Measurements from ENCODE around the gene POLR3E.
"Not testable (repeated sequence)": the region's sequence is repeated elsewhere in the genome, so short reads cannot be mapped to it uniquely, and the experiment has no call there.

POLR3E gene

DNA sequence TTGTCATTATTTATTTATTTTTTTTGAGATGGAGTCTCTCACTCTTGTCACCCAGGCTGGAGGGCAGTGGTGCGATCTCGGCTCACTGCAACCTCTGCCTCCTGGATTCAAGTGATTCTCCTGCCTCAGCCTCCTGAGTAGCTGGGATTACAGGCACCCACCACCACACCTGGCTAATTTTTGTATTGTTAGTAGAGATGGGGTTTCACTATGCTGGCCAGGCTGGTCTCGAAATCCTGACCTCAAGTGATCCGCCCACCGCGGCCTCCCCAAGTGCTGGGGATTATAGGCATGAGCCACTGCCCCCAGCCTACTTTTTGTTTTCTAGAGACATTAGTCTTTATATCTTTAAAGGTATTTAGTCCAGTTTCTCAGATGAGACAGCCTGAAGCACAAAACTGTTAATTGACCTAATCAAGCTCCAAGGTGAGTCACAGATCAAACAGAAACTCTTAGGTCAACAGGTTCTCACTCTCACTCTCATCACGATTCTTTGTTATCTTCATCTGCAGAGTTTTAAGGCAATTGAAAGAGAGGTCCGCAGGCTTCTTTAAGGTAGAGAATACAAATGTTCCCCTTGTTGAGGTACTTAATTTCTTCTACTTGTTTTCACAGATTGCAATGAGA lies 71.1 kb downstream of the POLR3E start:
- DNase-seq: not testable (repeated sequence)

DNA sequence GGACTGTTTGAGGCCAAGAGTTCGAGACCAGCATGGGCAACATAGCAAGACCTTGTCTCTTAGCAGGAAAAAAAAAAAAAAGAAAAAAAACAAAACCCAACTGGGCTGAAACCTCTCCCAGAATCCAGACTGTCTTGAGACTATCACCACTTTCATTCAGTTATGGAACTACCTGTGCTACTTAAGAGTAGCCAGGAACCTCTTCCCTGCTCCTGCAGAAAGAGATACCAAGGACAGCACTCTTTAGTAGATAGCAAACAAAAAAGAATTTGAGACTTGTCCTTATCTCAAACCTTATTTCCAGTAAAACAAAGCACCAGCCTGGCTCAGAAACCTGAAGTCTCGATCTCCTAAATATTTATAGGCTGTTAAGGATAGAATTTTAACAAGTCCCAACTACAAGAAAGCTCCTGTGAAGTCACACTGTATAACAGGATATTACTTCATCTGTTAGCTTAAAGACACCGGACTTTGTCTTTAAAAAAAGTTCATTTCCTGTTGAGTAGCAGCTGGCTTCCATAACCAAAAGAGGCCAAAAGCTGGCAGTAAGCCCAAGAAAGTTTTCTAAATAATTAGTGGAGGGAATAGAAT lies 72.1 kb downstream of the POLR3E start:
- DNase-seq: peak in 1 of 2 experiments; percentile 27

- DNase-seq: no peak
Observed at GRCh38 chr16:22370038-22370820, 73.0 kb downstream of the POLR3E start.

DNA sequence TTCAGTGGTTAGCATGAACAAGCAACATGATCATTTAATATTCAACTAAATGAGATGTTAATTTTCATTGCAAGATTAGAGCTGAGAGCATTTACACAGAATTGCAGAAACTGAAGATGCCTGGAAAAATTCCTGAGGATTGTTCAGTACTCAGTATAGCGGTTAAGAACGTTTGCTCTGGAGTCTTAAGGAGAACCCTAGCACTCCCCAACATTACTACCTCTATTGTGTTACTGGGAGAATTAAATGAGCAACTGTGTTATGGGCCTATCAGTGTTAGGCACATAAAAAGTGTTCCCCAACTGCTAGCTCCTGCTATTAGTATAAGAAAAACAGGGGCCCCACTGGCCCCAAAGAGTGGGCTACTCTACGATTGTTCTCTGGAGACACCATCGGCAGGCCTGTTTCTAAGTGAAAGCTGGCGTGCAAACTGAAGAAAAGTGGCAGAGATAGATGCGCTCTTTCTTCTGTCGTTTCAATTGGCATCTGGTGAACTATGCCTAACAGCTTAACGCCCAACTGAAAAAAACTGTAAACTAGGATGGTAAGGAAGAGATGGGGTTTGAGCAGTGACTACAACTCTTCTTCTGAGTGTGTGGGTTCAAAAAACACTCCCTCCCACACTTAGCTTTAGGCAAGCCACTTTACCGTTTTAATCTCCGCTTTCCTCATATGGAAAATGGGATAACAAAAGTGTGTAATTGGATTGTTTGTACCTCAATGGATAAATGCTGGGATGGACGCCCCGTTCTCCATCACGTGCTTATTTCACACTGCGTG lies 75.9 kb downstream of the POLR3E start:
- DNase-seq: no peak

DNA sequence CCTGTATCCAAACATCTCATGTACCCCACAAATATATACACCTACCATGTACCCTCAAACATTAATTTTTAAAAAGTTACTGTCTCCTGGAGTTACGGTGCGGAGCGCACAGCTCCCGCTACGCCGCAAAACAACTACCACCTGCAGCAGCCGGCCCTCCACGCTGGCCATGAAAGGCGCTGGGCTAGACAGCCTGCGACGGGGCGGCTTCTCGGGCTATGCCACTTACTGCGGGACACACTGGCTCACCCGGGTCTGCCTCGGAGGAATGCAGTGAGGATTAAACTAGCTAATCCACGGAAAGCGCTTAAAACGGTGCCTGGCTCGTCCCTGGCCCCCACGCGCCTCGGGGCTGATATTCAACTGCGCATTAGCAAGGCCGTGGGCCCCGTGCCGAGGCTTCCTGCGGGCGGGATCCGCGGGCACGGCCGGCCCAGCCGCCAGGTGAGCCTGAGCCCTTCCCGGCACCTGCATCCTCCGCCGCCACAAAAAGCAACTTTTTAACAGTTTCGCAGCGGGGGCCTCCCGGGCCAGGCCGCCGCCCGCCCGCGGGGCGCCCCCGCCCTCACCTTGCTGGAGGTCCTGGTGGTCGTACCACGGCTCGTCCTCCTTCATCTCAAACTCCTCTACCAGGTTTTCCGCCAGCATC lies 76.6 kb downstream of the POLR3E start:
- DNase-seq: peak in 1 of 2 experiments; percentile 28

- peak; percentile 90 to 98 for DNase-seq
Observed at GRCh38 chr16:22374311-22375116, 77.3 kb downstream of the POLR3E start, which contains the start of gene CDR2. CDR2 (minus strand) TSS chr16:22374619; CDS start chr16:22374309, 310 bp downstream.

DNA sequence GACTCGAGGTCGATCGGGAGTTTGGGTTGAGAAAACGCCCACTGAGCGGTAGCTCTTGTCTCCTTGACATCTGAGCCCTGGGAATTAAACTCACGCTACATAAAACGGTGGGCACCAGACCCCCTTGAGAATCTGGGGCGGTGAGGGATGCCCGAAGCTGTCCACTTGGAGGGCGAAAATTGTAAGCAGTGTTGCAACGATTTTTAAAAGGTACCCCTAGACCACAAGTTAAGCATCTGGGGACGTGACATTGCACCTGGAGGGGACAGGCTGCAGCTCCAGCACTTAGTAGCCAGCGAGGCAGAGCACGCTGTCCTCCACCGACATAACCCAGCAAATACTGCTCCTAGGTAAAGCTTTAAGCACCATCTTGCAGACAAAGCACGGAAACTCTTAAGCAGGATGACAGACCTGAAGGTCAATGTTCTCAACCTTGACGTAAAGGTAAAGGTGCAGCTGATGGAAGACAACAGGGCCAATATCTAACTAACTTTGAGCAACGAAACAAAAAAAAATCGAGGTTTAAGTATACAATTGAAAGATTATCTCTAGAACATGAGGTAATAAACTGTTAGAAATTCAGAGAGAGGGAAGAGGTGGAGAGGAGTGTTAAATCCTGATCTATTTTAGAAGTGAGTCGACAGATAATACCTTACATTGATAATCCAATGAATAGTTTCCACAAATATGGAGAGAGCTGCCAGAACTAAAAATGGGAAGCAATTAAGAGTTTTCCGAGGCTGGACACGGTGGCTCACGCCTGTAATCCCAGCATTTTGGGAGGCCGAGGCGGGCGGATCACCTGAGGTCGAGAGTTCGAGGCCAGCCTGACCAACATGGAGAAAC lies 78.1 kb downstream of the POLR3E start:
- no peak for DNase-seq

DNA sequence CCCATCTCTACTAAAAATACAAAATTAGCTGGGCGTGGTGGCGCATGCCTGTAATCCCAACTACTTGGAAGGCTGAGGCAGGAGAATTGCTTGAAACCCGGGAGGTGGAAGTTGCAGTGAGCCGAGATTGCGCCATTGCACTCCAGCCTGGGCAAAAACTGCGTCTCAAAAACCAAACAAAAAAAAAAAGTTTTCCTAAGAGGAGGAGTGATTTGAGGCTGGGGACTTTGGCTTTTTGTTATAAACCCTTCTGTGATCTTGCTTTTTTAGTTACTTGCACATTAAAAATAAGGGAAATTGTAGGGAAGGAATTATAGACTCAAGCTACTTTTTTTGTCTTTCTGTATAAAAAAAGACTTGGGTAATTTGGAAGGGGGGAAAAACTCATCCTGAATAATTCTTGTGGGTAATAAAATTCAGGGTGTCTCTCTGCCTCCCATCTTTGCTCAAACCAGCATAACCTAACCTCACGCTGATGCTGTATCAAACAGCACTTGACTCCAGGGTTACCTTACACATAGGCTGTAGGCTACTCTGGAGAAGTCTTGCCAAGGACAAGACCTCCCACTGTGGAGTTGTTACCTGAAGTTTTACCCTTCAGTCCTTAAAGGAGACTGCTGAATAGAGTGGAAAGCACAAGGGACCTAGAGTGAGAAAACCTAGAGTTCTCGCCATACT lies 78.9 kb downstream of the POLR3E start:
- no peak for DNase-seq

GRCh38 chr16:22379656-22380055 lies 82.4 kb downstream of the POLR3E start:
- DNase-seq: no peak

- no peak for DNase-seq
Observed at GRCh38 chr16:22380529-22380928, 83.3 kb downstream of the POLR3E start.

DNA sequence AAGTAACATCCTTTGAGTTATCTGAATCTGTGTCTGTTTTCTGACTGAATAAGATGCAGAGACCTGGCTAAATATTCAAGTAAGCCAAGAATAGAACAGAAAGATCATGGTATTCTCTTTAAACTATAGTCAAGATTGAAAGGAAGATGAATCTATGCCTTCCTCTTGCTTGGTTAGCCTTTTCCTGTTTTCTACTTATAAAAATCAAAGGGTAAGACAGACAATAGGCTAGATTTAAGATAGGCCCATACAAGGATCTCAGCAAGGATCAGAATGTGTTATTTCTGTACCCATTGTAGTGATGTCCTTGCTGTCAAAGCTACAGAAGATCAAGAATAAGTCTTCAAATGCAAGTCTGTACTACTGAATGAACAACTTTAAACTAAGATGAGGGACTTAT lies 84.2 kb downstream of the POLR3E start:
- DNase-seq: no peak

- DNase-seq: no peak
Observed at GRCh38 chr16:22383827-22384226, 86.6 kb downstream of the POLR3E start.
